Left cardiac atrium (tissue), 4 donors: ENCODE measurements around the gene C1orf141. TPM values are rescaled to one million over a fixed set of nuclear protein-coding genes. Genes with fewer than 3 reads are reported as not detected.
"Not testable (repeated sequence)": the region's sequence is repeated elsewhere in the genome, so short reads cannot be mapped to it uniquely, and the experiment has no call there.

Experiments
- ATAC-seq, 2 donors: fragments of 200-7000 bp; cut with Tn5 transposase; one replicate each; pipeline ENCODE4 v1.9.1; 2020; ENCODE audit warnings: mild to moderate bottlenecking in 2 of 2, moderate library complexity in 2 of 2
- DNase-seq: peaks from one replicate; pipeline ENCODE4 v3.0.0-alpha.2; 2020
- intact Hi-C, 2 donors: fragments of 100-400 bp; cut with DNase I; formaldehyde crosslinking; loops; one replicate each; pipeline versions ENCODE4 v1.14.1 to v1.15.1; 2022 to 2023
- long read RNA-seq: library from polyadenylated mRNA; unstranded; transcript quantifications from one replicate; pipeline ENCODE4 v2.0.0, GENCODE V29; 2021
- total RNA-seq, 2 donors: library from RNA; stranded (reverse); fragmentation: NEBNext Ultra II Directional; extraction: Animal tissue kit (Norgen Biotek cat#: 25700); gene quantifications; one replicate each; pipeline ENCODE4 v1.2.1, GENCODE V29; 2021
- donor health status: DM: no; HTN: yes; CAD: no.
- donor health status: DM: no; HTN: yes; CAD: no; lungs with severe emphysema.
- donor health status: DM: yes; HTN: yes; CAD: no.
- donor health status: Dilated cardiomyopathy.

Gene C1orf141
- not detected for total RNA-seq
- long read RNA-seq, result 0 reads

- peak; percentile 21 for DNase-seq
- intact Hi-C loops, result no loop called here
- peak; percentile 75 to 78 for ATAC-seq
These were observed at the start of gene C1orf141 for GRCh38 chr1:67134695-67135094. TSS of gene C1orf141 (minus strand) at chr1:67134970. CDS start at chr1:67127240, 7,730 bp downstream.

- no peak for ATAC-seq
- intact Hi-C loops, result no loop called here
- DNase-seq, result no peak
These were observed 40.8 kb upstream of the C1orf141 start for GRCh38 chr1:67175530-67176087.

GRCh38 chr1:67174716-67175284, 40.0 kb upstream of the C1orf141 start:
- no peak for DNase-seq
- intact Hi-C loops, result no loop called here
- no peak for ATAC-seq

GRCh38 chr1:67173988-67174387, 39.2 kb upstream of the C1orf141 start:
- DNase-seq (no peak), ATAC-seq (no peak)
- intact Hi-C loops, result no loop called here

GRCh38 chr1:67171978-67172377, 37.2 kb upstream of the C1orf141 start:
- DNase-seq (no peak), ATAC-seq (no peak)
- intact Hi-C loops, result no loop called here

- no peak for ATAC-seq
- DNase-seq, result no peak
- intact Hi-C loops, result no loop called here
These were observed 36.8 kb upstream of the C1orf141 start for GRCh38 chr1:67171574-67171955.

GRCh38 chr1:67170751-67171573, 36.2 kb upstream of the C1orf141 start:
- ATAC-seq, result no peak
- intact Hi-C loops, result no loop called here
- DNase-seq, result no peak

GRCh38 chr1:67169932-67170331, 35.2 kb upstream of the C1orf141 start:
- ATAC-seq (no peak), DNase-seq (no peak)
- intact Hi-C loops, result no loop called here

- DNase-seq (no peak), ATAC-seq (no peak)
- intact Hi-C loops, result no loop called here
These were observed 34.7 kb upstream of the C1orf141 start for GRCh38 chr1:67169496-67169895.

GRCh38 chr1:67166196-67166595, 31.4 kb upstream of the C1orf141 start, which contains the start of gene IL23R:
TSS of gene IL23R (plus strand) at chr1:67166454. CDS start at chr1:67168121, 1,667 bp downstream.
- intact Hi-C loops, result no loop called here
- DNase-seq, result peak; percentile 23
- peak; percentile 76 to 86 for ATAC-seq

- DNase-seq, result no peak
- no peak for ATAC-seq
- intact Hi-C loops, result no loop called here
These were observed 30.8 kb upstream of the C1orf141 start for GRCh38 chr1:67165468-67166041.

- intact Hi-C loops, result no loop called here
- ATAC-seq, result no peak
- no peak for DNase-seq
These were observed 28.2 kb upstream of the C1orf141 start for GRCh38 chr1:67162954-67163353.

- DNase-seq, result no peak
- ATAC-seq, result no peak
- intact Hi-C loops, result no loop called here
These were observed 24.5 kb upstream of the C1orf141 start for GRCh38 chr1:67159233-67159632.

- DNase-seq, result no peak
- intact Hi-C loops, result no loop called here
- ATAC-seq, result no peak
These were observed 23.6 kb upstream of the C1orf141 start for GRCh38 chr1:67158401-67158800.

- intact Hi-C loops, result loop anchor here in 1 of 2 donors (5.0 kb wide), 1 partner anchor 384 kb away; no protein-coding TSS in a partner anchor
- DNase-seq, result no peak
- ATAC-seq, result no peak
These were observed 16.2 kb upstream of the C1orf141 start for GRCh38 chr1:67150931-67151330.

GRCh38 chr1:67149179-67149770, 14.5 kb upstream of the C1orf141 start:
- ATAC-seq (peak; percentile 91 to 96), DNase-seq (peak; percentile 61)
- intact Hi-C loops, result loop anchor here (1.0 to 10.0 kb wide), 2 partner anchors 153 to 154 kb away; no protein-coding TSS in a partner anchor

GRCh38 chr1:67148516-67149178, 13.9 kb upstream of the C1orf141 start:
- intact Hi-C loops, result loop anchor here (1.0 to 10.0 kb wide), 2 partner anchors 152 to 154 kb away; no protein-coding TSS in a partner anchor
- DNase-seq, result no peak
- ATAC-seq, result peak; percentile 33 to 44

GRCh38 chr1:67147973-67148372, 13.2 kb upstream of the C1orf141 start:
- not testable (repeated sequence) for DNase-seq, ATAC-seq
- intact Hi-C loops, result loop anchor here in 1 of 2 donors (10.0 kb wide), 1 partner anchor 153 kb away; no protein-coding TSS in a partner anchor

GRCh38 chr1:67146539-67146938, 11.8 kb upstream of the C1orf141 start:
- intact Hi-C loops, result loop anchor here in 1 of 2 donors (10.0 kb wide), 1 partner anchor 152 kb away; no protein-coding TSS in a partner anchor

More at GRCh38 chr1:67146539-67146938, 11.8 kb upstream of the C1orf141 start:
- DNase-seq (no peak), ATAC-seq (no peak)
